ENCODE data around the gene FRK.

Gene FRK

GRCh38 chr6:116018976-116019375, 41.7 kb downstream of the FRK start:
- Histone ChIP-seq H3K27me3 (ENCODE audit: insufficient read depth, low read length, poor library complexity, severe bottlenecking) (no peaks in the 10 kb centered on the region), H3K4me1 (ENCODE audit: insufficient read depth, low read length, poor library complexity, severe bottlenecking) (no peaks in the 10 kb centered on the region), H3K9me2 (replicated peaks; ENCODE audit: low read depth, low read length) (no peaks in the 10 kb centered on the region), H3K79me2 (ENCODE audit: insufficient read depth, low read length) (no peaks in the 10 kb centered on the region), H3K4me2 (ENCODE audit: low read depth, low read length, poor library complexity, severe bottlenecking) (no peak overlapping the region), H3K4me3 (ENCODE audit: low read length, poor library complexity, severe bottlenecking) (no peak overlapping the region), H3K36me3 (ENCODE audit: insufficient read depth, low read length) (no peaks in the 10 kb centered on the region), H3K9ac (ENCODE audit: low read depth, low read length, poor library complexity, severe bottlenecking) (no peak overlapping the region), H3K9me3 (ENCODE audit: insufficient read depth, low read depth, low read length) (no peaks in the 10 kb centered on the region), H3F3A (ENCODE audit: low read depth) (no peaks in the 10 kb centered on the region), H2AFZ (ENCODE audit: low read length) (no peak overlapping the region), H4K20me1 (ENCODE audit: insufficient read depth, low read length, poor library complexity, severe bottlenecking) (no peaks in the 10 kb centered on the region)
- TF ChIP-seq, protein P1, sequence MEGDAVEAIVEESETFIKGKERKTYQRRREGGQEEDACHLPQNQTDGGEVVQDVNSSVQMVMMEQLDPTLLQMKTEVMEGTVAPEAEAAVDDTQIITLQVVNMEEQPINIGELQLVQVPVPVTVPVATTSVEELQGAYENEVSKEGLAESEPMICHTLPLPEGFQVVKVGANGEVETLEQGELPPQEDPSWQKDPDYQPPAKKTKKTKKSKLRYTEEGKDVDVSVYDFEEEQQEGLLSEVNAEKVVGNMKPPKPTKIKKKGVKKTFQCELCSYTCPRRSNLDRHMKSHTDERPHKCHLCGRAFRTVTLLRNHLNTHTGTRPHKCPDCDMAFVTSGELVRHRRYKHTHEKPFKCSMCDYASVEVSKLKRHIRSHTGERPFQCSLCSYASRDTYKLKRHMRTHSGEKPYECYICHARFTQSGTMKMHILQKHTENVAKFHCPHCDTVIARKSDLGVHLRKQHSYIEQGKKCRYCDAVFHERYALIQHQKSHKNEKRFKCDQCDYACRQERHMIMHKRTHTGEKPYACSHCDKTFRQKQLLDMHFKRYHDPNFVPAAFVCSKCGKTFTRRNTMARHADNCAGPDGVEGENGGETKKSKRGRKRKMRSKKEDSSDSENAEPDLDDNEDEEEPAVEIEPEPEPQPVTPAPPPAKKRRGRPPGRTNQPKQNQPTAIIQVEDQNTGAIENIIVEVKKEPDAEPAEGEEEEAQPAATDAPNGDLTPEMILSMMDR (conservative IDR thresholded peaks at IDR 0.05; ENCODE audit: low read length), result no peak
- TF ChIP-seq EZH2phosphoT487 (IDR thresholded peaks at IDR 0.05; ENCODE audit: borderline replicate concordance), result no peak

GRCh38 chr6:116017546-116018295, 43.0 kb downstream of the FRK start:
- Histone ChIP-seq H3K4me2 (ENCODE audit: low read depth, low read length, poor library complexity, severe bottlenecking) (no peak overlapping the region), H2AFZ (ENCODE audit: low read length) (no peak overlapping the region), H3K79me2 (ENCODE audit: insufficient read depth, low read length) (no peaks in the 10 kb centered on the region), H3K4me1 (ENCODE audit: insufficient read depth, low read length, poor library complexity, severe bottlenecking) (no peaks in the 10 kb centered on the region), H3K9me3 (ENCODE audit: insufficient read depth, low read depth, low read length) (no peaks in the 10 kb centered on the region), H3K9ac (ENCODE audit: low read depth, low read length, poor library complexity, severe bottlenecking) (no peak overlapping the region), H3K9me2 (replicated peaks; ENCODE audit: low read depth, low read length) (no peaks in the 10 kb centered on the region), H4K20me1 (ENCODE audit: insufficient read depth, low read length, poor library complexity, severe bottlenecking) (no peaks in the 10 kb centered on the region), H3K4me3 (ENCODE audit: low read length, poor library complexity, severe bottlenecking) (no peak overlapping the region), H3K27me3 (ENCODE audit: insufficient read depth, low read length, poor library complexity, severe bottlenecking) (no peaks in the 10 kb centered on the region), H3F3A (ENCODE audit: low read depth) (no peaks in the 10 kb centered on the region), H3K36me3 (ENCODE audit: insufficient read depth, low read length) (no peaks in the 10 kb centered on the region)
- no peak for TF ChIP-seq EZH2phosphoT487 (IDR thresholded peaks at IDR 0.05; ENCODE audit: borderline replicate concordance)
- TF ChIP-seq, protein P1 (conservative IDR thresholded peaks at IDR 0.05; ENCODE audit: low read length), result no peak

DNA sequence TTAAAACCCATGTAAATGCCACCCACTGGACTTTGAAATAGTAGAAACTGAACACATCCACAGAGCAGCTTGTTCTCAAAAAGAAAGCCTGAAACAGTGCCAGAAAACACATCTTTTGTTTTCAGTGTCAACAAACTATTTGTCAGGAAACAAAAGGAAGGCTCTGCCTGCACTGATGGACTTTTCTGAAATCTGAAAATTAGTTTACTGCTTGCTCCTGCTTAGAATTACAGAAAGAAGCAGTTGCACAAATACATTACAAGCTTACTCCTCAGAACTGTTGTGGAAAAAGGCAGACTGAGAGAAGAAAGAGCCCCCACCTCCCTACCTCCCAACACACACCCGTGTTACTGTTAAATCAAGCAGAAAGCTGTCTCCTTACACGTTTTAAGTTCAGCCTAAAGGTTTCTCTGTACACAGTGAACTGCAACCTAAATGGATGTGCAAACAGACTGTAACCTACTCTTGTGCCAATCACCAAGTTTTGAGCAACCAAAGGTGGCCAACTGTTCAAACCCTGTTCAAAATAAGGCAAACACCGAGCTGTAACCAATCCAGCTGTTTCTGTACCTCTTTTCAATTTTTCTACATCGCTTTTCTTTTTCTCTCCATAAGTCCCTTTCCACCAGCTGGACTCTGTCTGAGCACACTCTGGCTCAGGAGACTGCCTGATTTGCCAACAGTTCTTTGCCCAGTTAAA, 43.7 kb downstream of the FRK start:
- H3K4me1 ChIP-seq (ENCODE audit: insufficient read depth, low read length, poor library complexity, severe bottlenecking), result no peaks in the 10 kb centered on the region
- no peaks in the 10 kb centered on the region for H3F3A ChIP-seq (ENCODE audit: low read depth)
- H3K4me2 ChIP-seq (ENCODE audit: low read depth, low read length, poor library complexity, severe bottlenecking), result no peak overlapping the region
- no peak overlapping the region for H2AFZ ChIP-seq (ENCODE audit: low read length)
- no peaks in the 10 kb centered on the region for H3K79me2 ChIP-seq (ENCODE audit: insufficient read depth, low read length)
- no peaks in the 10 kb centered on the region for H3K27me3 ChIP-seq (ENCODE audit: insufficient read depth, low read length, poor library complexity, severe bottlenecking)
- H4K20me1 ChIP-seq (ENCODE audit: insufficient read depth, low read length, poor library complexity, severe bottlenecking), result no peaks in the 10 kb centered on the region
- no peak overlapping the region for H3K4me3 ChIP-seq (ENCODE audit: low read length, poor library complexity, severe bottlenecking)
- no peaks in the 10 kb centered on the region for H3K9me2 ChIP-seq (replicated peaks; ENCODE audit: low read depth, low read length)
- no peak for TF ChIP-seq EZH2phosphoT487 (IDR thresholded peaks at IDR 0.05; ENCODE audit: borderline replicate concordance)
- TF ChIP-seq, protein P1 (conservative IDR thresholded peaks at IDR 0.05; ENCODE audit: low read length), result no peak
- no peaks in the 10 kb centered on the region for H3K36me3 ChIP-seq (ENCODE audit: insufficient read depth, low read length)
- no peak overlapping the region for H3K9ac ChIP-seq (ENCODE audit: low read depth, low read length, poor library complexity, severe bottlenecking)
- no peaks in the 10 kb centered on the region for H3K9me3 ChIP-seq (ENCODE audit: insufficient read depth, low read depth, low read length)

All from Loucy (cell line).